ENCODE data around the gene SLC28A2. TPM values are rescaled to one million over a fixed set of nuclear protein-coding genes. Genes with fewer than 3 reads are reported as not detected.

Gene SLC28A2
- polyA plus RNA-seq, 2 of the 4 experiments (the other 2 are of a cell fraction): 0.35 TPM; not detected in 1

DNA sequence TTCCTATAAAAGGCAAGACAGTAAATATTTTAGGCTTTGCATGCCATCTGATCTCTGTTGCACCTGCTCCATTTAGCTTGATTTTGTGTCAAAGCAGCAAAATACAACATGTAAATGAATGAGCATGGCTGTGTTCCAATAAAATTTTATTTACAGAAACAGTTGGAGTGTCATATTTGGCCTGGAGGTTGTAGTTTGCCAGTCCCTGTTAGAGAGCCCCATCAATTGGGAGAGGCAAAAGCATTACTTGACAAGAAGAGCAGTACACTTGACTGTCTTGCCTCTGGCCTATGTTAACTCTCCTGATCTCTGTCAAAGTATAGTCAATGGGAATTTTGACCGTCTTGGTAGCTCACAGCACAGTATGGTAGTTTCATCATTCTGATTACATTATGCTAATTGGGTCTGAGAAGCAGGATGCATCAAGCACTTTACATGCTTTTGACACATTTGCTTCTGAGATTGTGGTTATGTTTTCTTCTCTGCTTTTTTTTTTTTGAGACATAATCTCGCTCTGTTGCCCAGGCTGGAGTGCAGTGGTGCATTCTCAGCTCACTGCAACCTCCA, 35.4 kb downstream of the SLC28A2 start:
- ChIA-PET POLR2A (no interaction called here), CTCF (interaction anchor here (1.2 to 1.6 kb wide), 2 partner anchors 13 to 83 kb away, joined by 3 to 5 read pairs; no protein-coding TSS in a partner anchor)
- Histone ChIP-seq H3K4me1 (no peaks in the 10 kb centered on the region), H3K4me3 (no peak overlapping the region), H3K9me3 (no peaks in the 10 kb centered on the region), H3K4me2 (no peak overlapping the region), H3K27ac (no peak overlapping the region)
- FAIRE-seq: no peak
- no peak for ATAC-seq
- TF ChIP-seq HMGXB4 (CRISPR knock-in tag; IDR thresholded peaks at IDR 0.05; ENCODE audit: borderline replicate concordance) (no peak), CHD4 (IDR thresholded peaks at IDR 0.05; ENCODE audit: borderline replicate concordance) (no peak), MAX (IDR thresholded peaks at IDR 0.05) (no peak), HEYL (CRISPR knock-in tag; IDR thresholded peaks at IDR 0.05) (no peak), CEBPB (IDR thresholded peaks at IDR 0.05) (no peak), EHMT2 (IDR thresholded peaks at IDR 0.05; ENCODE audit: low read depth) (no peak), HDAC2 (IDR thresholded peaks at IDR 0.05) (no peak), FOSL2 (IDR thresholded peaks at IDR 0.05) (no peak), FOSL2 (CRISPR knock-in tag; IDR thresholded peaks at IDR 0.05) (no peak), RARB (CRISPR knock-in tag; IDR thresholded peaks at IDR 0.05) (no peak), TP53 (CRISPR knock-in tag; IDR thresholded peaks at IDR 0.05) (no peak), TFCP2L1 (CRISPR knock-in tag; IDR thresholded peaks at IDR 0.05) (no peak), MAZ (IDR thresholded peaks at IDR 0.05; ENCODE audit: borderline replicate concordance, low read depth, low read length) (no peak), MYC (IDR thresholded peaks at IDR 0.05; ENCODE audit: borderline replicate concordance, low read length) (no peak), CTCF (IDR thresholded peaks at IDR 0.05) (no peak), CBX8 (IDR thresholded peaks at IDR 0.05) (no peak), GATA3 (IDR thresholded peaks at IDR 0.05; ENCODE audit: borderline replicate concordance) (no peak), FOSB (CRISPR knock-in tag; IDR thresholded peaks at IDR 0.05) (no peak)
- TF ChIP-seq, protein P1, sequence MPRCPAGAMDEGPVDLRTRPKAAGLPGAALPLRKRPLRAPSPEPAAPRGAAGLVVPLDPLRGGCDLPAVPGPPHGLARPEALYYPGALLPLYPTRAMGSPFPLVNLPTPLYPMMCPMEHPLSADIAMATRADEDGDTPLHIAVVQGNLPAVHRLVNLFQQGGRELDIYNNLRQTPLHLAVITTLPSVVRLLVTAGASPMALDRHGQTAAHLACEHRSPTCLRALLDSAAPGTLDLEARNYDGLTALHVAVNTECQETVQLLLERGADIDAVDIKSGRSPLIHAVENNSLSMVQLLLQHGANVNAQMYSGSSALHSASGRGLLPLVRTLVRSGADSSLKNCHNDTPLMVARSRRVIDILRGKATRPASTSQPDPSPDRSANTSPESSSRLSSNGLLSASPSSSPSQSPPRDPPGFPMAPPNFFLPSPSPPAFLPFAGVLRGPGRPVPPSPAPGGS (IDR thresholded peaks at IDR 0.05): no peak
- TF ChIP-seq, protein P2, sequence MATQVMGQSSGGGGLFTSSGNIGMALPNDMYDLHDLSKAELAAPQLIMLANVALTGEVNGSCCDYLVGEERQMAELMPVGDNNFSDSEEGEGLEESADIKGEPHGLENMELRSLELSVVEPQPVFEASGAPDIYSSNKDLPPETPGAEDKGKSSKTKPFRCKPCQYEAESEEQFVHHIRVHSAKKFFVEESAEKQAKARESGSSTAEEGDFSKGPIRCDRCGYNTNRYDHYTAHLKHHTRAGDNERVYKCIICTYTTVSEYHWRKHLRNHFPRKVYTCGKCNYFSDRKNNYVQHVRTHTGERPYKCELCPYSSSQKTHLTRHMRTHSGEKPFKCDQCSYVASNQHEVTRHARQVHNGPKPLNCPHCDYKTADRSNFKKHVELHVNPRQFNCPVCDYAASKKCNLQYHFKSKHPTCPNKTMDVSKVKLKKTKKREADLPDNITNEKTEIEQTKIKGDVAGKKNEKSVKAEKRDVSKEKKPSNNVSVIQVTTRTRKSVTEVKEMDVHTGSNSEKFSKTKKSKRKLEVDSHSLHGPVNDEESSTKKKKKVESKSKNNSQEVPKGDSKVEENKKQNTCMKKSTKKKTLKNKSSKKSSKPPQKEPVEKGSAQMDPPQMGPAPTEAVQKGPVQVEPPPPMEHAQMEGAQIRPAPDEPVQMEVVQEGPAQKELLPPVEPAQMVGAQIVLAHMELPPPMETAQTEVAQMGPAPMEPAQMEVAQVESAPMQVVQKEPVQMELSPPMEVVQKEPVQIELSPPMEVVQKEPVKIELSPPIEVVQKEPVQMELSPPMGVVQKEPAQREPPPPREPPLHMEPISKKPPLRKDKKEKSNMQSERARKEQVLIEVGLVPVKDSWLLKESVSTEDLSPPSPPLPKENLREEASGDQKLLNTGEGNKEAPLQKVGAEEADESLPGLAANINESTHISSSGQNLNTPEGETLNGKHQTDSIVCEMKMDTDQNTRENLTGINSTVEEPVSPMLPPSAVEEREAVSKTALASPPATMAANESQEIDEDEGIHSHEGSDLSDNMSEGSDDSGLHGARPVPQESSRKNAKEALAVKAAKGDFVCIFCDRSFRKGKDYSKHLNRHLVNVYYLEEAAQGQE (IDR thresholded peaks at IDR 0.05): no peak
- 69% methylated on average over 2 of the region's 2 CpGs for WGBS (ENCODE audit: missing lambda C conversion rate)
- DNase-seq (ENCODE audit: low read depth in 1 of 2, low spot score in 1 of 2): no peak
